Measurements from ENCODE around the gene SYTL5.

Gene SYTL5

GRCh38 chrX:38036466-38036865, 30.1 kb downstream of the SYTL5 start:
- no peak for DNase-seq

- no peak for DNase-seq
Measured at GRCh38 chrX:38038501-38038900, 32.1 kb downstream of the SYTL5 start.

- no peak for DNase-seq
Measured at GRCh38 chrX:38041237-38041636, 34.9 kb downstream of the SYTL5 start.

GRCh38 chrX:38044701-38045100, 38.3 kb downstream of the SYTL5 start:
- DNase-seq, result no peak

- DNase-seq, result no peak
Measured at GRCh38 chrX:38045538-38046096, 39.3 kb downstream of the SYTL5 start.

GRCh38 chrX:38048886-38049285, 42.5 kb downstream of the SYTL5 start:
- no peak for DNase-seq

- no peak for DNase-seq
Measured at GRCh38 chrX:38050806-38051205, 44.5 kb downstream of the SYTL5 start.

GRCh38 chrX:38052096-38052495, 45.7 kb downstream of the SYTL5 start:
- DNase-seq, result no peak

GRCh38 chrX:38055170-38055847, 49.0 kb downstream of the SYTL5 start:
- no peak for DNase-seq

- no peak for DNase-seq
Measured at GRCh38 chrX:38060331-38060878, 54.1 kb downstream of the SYTL5 start.

GRCh38 chrX:38061335-38061734, 55.0 kb downstream of the SYTL5 start:
- DNase-seq, result no peak

GRCh38 chrX:38066934-38067333, 60.6 kb downstream of the SYTL5 start:
- no peak for DNase-seq

- no peak for DNase-seq
Measured at GRCh38 chrX:38069273-38069672, 62.9 kb downstream of the SYTL5 start.

GRCh38 chrX:38069991-38070390, 63.6 kb downstream of the SYTL5 start:
- no peak for DNase-seq

- DNase-seq, result no peak
Measured at GRCh38 chrX:38079463-38079862, 73.1 kb downstream of the SYTL5 start.

GRCh38 chrX:38080808-38081207, 74.5 kb downstream of the SYTL5 start:
- no peak for DNase-seq

GRCh38 chrX:38081909-38082308, 75.6 kb downstream of the SYTL5 start:
- no peak for DNase-seq

- no peak for DNase-seq
Measured at GRCh38 chrX:38082309-38082708, 76.0 kb downstream of the SYTL5 start.

GRCh38 chrX:38085813-38086212, 79.5 kb downstream of the SYTL5 start:
- no peak for DNase-seq

- no peak for DNase-seq
Measured at GRCh38 chrX:38086451-38087215, 80.3 kb downstream of the SYTL5 start.

GRCh38 chrX:38087594-38087993, 81.2 kb downstream of the SYTL5 start:
- no peak for DNase-seq

- no peak for DNase-seq
Measured at GRCh38 chrX:38089173-38089982, 83.0 kb downstream of the SYTL5 start.

- DNase-seq, result no peak
Measured at GRCh38 chrX:38095971-38096529, 89.7 kb downstream of the SYTL5 start.
